Measurements from ENCODE around the gene ZNF197.
"Not testable (repeated sequence)": the region's sequence is repeated elsewhere in the genome, so short reads cannot be mapped to it uniquely, and the experiment has no call there.

ZNF197 gene

GRCh38 chr3:44624749-44625480 lies at the start of gene ZNF197:
TSS of gene ZNF197 (plus strand) at chr3:44625036. CDS start at chr3:44629155, 4,119 bp downstream.
- in situ Hi-C loops (cut with HindIII; ENCODE audit: low pct_unique_long_range_greater_than_20kb, low sequenced_read_pairs), result no loop called here
- DNase-seq (ENCODE audit: low read depth in 1 of 2, low spot score in 1 of 2), result peak; percentile 62 to 92
- no peak for TF ChIP-seq JUND (IDR thresholded peaks at IDR 0.05; ENCODE audit: low read depth)

DNA sequence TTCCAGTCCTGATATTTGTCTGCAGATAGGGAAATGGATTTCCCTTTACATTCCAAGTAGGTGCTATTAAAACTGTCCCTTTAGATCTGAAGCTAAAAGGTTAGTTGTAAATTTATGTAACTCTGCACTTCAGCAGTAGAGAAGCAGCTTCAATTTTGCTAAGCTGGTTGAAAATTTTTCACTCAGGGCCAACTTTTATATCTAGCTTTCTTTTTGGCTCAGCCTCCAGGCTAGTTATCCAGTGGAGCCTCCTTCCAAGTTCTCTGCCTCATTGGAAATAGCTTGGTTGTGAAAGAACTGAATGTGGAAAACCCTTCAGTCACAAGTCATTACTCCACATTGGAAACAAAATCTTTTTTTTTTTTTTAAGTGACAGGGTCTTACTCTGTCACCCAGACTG lies 48.2 kb upstream of the ZNF197 start:
- in situ Hi-C loops (cut with HindIII; ENCODE audit: low pct_unique_long_range_greater_than_20kb, low sequenced_read_pairs), result no loop called here

DNA sequence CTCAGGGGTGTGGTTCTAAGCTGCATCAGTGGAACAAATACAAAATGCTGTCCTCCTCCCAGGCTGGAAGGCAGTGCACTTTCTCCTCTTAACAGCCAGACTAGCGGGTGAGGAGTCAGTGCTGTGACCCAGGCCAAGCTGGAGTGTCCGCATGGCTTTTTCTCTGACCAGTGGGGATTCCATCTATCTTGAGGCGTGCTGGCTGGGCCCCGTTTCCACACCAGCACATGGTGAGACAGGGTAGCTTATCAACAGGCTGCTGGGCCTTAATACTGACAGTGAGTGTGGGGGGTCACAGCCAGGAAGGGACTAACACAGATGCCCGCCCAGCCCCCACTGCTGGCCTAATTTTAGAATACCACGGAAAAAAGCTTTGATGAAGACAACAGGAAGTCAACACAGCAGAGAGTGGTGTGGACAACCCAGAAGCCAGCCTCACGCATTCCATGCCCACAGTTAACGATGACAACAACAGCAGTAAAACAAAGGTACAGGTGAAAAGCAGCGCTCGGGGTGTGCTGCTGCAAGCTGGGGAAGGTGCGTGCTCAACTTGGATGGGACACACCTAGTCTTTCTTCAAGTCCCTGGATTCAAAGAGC lies 47.4 kb upstream of the ZNF197 start:
- in situ Hi-C loops (cut with HindIII; ENCODE audit: low pct_unique_long_range_greater_than_20kb, low sequenced_read_pairs); DNase-seq (ENCODE audit: low read depth in 1 of 2, low spot score in 1 of 2): not testable (repeated sequence)

More for the DNA sequence above, 48.2 kb upstream of the ZNF197 start:
- DNase-seq (ENCODE audit: low read depth in 1 of 2, low spot score in 1 of 2), result no peak
- TF ChIP-seq JUND (IDR thresholded peaks at IDR 0.05; ENCODE audit: low read depth), result no peak

DNA sequence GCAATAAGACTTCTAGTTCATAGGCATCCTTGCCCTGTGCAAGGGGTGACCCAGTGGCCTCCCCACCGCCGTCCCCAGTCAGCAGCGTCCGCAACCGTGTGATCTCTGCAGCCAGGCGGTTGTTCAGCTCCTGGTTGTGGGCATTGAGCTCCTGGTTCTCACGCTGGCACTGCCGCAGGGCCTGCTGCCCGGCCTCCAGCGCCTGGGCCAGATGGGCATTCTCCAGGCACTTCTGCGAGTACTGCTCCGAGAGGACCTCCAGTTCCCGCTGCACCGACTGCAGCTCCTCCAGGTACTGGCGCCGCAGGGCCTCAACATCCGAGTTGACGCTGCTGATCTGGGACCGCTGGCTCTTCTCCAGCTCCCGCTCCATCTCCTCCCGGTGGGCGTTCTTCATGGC lies 46.5 kb upstream of the ZNF197 start:
- DNase-seq (ENCODE audit: low read depth in 1 of 2, low spot score in 1 of 2); in situ Hi-C loops (cut with HindIII; ENCODE audit: low pct_unique_long_range_greater_than_20kb, low sequenced_read_pairs): not testable (repeated sequence)

DNA sequence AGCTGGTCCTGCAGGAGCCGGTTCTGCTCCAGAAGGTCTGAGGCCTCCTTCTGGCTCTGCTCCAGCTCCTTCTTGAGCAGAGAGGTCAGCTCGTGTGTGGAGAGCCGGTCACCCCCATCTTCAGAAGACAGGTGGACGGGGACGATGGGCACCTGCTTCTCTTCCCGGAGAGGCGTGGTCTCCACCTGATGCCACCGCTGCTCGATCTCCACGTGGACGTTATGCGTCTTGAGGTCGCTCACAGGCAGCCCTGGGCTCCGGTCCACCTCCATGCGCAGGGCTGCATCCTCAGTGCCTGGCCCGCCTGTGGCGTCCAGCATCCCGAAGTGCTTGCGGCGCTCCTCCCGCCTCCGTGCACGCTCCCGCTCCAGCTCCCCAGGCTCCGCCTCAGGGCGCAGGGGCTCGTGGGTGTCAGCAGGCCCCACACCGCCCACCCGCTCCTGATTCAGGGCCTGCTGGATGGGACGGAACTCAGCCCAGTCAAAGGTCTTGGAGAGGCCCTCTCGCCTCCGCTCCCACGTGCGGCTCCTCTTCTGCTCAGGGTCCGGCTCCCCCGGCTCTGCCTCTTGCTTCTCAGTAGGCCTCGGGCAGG lies 45.8 kb upstream of the ZNF197 start:
- DNase-seq (ENCODE audit: low read depth in 1 of 2, low spot score in 1 of 2); in situ Hi-C loops (cut with HindIII; ENCODE audit: low pct_unique_long_range_greater_than_20kb, low sequenced_read_pairs): not testable (repeated sequence)

DNA sequence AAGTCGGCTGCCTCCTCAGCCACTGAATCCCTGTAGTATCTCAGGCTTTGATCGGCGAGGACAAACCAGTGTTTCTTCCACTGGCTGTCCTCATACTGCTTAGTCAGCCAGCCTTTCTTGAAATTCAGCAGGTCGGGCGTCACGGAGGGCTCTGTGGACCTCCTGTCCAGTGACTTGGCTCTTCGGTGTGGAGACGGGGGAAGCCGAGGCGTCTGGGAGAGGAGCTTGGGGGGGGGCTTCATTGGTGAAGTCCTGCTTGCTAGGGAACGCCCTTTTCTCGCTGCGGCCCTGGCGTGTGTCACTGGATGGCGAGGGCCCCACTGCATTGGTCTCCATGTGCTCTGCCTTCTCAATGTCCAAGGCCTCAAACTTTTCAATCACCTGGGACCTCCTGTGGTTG lies 45.1 kb upstream of the ZNF197 start:
- in situ Hi-C loops (cut with HindIII; ENCODE audit: low pct_unique_long_range_greater_than_20kb, low sequenced_read_pairs), result not testable (repeated sequence)

GRCh38 chr3:44580971-44581370 lies 43.9 kb upstream of the ZNF197 start:
- in situ Hi-C loops (cut with HindIII; ENCODE audit: low pct_unique_long_range_greater_than_20kb, low sequenced_read_pairs); DNase-seq (ENCODE audit: low read depth in 1 of 2, low spot score in 1 of 2): not testable (repeated sequence)

More for the DNA sequence above, 45.1 kb upstream of the ZNF197 start:
- not testable (repeated sequence) for DNase-seq (ENCODE audit: low read depth in 1 of 2, low spot score in 1 of 2)

- no peak for TF ChIP-seq JUND (IDR thresholded peaks at IDR 0.05; ENCODE audit: low read depth)
- no peak for DNase-seq (ENCODE audit: low read depth in 1 of 2, low spot score in 1 of 2)
- in situ Hi-C loops (cut with HindIII; ENCODE audit: low pct_unique_long_range_greater_than_20kb, low sequenced_read_pairs), result no loop called here
Observed at GRCh38 chr3:44584646-44585501, 40.0 kb upstream of the ZNF197 start, which contains the start of gene ZNF660. TSS of gene ZNF660 (plus strand) at chr3:44584964. CDS start at chr3:44594194, 9,230 bp downstream.

- TF ChIP-seq JUND (IDR thresholded peaks at IDR 0.05; ENCODE audit: low read depth), result no peak
- no peak for DNase-seq (ENCODE audit: low read depth in 1 of 2, low spot score in 1 of 2)
- in situ Hi-C loops (cut with HindIII; ENCODE audit: low pct_unique_long_range_greater_than_20kb, low sequenced_read_pairs), result no loop called here
Observed at GRCh38 chr3:44596621-44597020, 28.2 kb upstream of the ZNF197 start.

DNA sequence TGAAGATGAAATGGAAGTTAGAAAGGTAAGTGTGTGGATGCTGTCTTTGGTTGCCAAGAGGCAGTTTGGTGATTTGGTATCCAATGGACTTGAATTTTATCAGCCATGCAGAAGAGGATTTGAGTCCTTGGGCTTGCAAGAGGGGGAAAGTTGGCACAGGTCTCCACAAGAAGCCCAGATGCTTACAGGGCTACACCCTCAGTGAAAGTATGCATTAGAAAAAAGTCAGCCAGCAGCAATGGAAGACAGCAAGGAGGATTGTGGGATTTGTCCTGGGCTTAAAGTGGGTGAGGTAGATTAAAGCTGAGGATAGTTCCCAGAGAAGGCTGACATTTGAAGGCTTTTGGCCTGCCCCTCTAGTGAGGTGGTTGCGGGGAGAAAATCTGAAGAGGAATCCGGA lies 23.1 kb upstream of the ZNF197 start:
- in situ Hi-C loops (cut with HindIII; ENCODE audit: low pct_unique_long_range_greater_than_20kb, low sequenced_read_pairs), result no loop called here
- no peak for DNase-seq (ENCODE audit: low read depth in 1 of 2, low spot score in 1 of 2)
- TF ChIP-seq JUND (IDR thresholded peaks at IDR 0.05; ENCODE audit: low read depth), result no peak

DNA sequence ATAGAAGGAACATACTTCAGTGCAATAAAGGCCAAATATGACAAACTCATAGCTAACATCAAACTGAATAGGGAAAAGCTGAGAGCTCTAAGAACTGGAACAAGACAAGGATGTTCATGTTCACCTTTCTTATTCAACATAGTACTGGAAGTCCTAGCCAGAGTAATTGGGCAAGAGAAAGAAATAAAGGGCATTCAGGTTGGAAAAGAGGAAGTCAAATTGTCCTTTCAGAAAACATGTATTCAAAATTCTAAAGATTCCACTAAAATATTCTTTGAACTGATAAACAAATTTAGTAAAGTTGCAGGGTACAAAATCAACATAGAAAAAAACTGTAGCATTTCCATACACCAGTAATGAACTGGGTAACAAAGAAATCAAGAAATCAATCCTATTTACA lies 12.2 kb upstream of the ZNF197 start:
- no peak for TF ChIP-seq JUND (IDR thresholded peaks at IDR 0.05; ENCODE audit: low read depth)
- no peak for DNase-seq (ENCODE audit: low read depth in 1 of 2, low spot score in 1 of 2)
- in situ Hi-C loops (cut with HindIII; ENCODE audit: low pct_unique_long_range_greater_than_20kb, low sequenced_read_pairs), result no loop called here

DNA sequence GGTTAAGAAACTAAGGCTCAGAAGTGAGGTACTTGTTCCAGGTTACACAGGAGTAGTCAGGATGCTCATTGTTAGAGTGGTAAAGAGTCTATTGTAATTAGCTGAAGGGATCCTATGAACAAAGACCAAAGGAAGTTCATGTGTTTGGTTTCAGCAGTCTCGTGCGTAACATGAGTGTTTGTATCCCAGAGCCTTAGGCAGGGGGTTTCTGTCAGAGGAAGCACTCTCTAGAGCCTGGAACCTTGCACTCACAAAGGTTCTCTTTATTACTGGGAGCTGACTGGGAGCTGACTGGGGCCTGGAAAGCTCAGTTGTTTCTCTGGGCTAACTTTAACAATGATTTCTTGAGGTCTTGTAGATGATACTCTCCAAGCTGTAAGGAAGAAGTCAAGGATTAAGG lies 3.9 kb downstream of the ZNF197 start:
- no peak for TF ChIP-seq JUND (IDR thresholded peaks at IDR 0.05; ENCODE audit: low read depth)
- DNase-seq (ENCODE audit: low read depth in 1 of 2, low spot score in 1 of 2), result no peak
- in situ Hi-C loops (cut with HindIII; ENCODE audit: low pct_unique_long_range_greater_than_20kb, low sequenced_read_pairs), result no loop called here

DNA sequence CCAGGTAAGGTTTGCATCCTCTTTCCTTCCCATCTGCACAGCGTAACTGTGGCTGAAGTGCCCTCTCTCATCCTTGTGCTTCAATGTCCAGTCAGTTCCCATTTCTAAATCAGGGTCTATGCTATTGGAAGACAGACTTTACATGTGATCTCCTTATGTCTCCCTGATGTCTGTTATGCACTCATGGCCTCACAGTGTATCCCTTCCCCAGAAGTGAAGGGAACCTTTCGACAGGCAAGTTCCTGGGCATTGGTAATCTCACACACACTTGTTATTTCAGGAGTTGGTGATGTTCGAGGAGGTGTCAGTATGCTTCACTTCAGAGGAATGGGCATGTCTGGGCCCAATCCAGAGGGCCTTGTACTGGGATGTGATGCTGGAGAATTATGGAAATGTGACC lies 7.4 kb downstream of the ZNF197 start:
- DNase-seq (ENCODE audit: low read depth in 1 of 2, low spot score in 1 of 2), result no peak
- TF ChIP-seq JUND (IDR thresholded peaks at IDR 0.05; ENCODE audit: low read depth), result no peak
- in situ Hi-C loops (cut with HindIII; ENCODE audit: low pct_unique_long_range_greater_than_20kb, low sequenced_read_pairs), result no loop called here
